OCI-LY3 (cell line): Measurements from ENCODE around the gene VPS45.

Experiments
- EZH2phosphoT487 ChIP-seq: fragments of 200-600 bp; shearing (Covaris generic); IDR thresholded peaks from 2 replicates; pipeline ENCODE4 v1.6.1; 2018; ENCODE audit warnings: antibody characterized with exemption, mixed run types, low read depth
- TF ChIP-seq, protein P1 (sequence below): fragments of 200-600, 300-600 bp; sonication (generic); IDR thresholded peaks from 2 replicates; pipeline ENCODE4 v1.5.1; 2014; ENCODE audit warnings: antibody characterized with exemption, low read length, low read depth

DNA sequence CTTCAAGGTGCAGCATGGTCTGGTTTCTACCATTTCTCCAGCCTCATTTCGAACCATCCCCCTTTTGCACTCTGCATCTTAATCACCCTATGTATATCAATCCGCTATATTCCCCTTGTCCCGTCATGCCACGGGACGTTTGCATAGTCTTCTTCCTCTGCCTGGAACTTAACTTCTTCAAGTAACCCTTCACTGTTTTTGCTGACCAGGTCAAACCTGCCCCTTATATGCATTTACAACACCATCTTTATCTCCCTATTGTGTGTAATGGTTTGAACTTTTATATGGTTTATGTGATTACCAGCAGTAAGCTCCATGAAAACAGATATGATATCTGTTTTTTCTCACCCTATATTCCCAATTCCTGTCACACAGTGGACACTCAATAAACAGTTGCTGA lies 2.3 kb downstream of the VPS45 start:
- TF ChIP-seq, protein P1, sequence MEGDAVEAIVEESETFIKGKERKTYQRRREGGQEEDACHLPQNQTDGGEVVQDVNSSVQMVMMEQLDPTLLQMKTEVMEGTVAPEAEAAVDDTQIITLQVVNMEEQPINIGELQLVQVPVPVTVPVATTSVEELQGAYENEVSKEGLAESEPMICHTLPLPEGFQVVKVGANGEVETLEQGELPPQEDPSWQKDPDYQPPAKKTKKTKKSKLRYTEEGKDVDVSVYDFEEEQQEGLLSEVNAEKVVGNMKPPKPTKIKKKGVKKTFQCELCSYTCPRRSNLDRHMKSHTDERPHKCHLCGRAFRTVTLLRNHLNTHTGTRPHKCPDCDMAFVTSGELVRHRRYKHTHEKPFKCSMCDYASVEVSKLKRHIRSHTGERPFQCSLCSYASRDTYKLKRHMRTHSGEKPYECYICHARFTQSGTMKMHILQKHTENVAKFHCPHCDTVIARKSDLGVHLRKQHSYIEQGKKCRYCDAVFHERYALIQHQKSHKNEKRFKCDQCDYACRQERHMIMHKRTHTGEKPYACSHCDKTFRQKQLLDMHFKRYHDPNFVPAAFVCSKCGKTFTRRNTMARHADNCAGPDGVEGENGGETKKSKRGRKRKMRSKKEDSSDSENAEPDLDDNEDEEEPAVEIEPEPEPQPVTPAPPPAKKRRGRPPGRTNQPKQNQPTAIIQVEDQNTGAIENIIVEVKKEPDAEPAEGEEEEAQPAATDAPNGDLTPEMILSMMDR: no peak
- TF ChIP-seq EZH2phosphoT487: no peak
